IMR-90 (cell line): ENCODE results near the gene UGT2B7. TPM values are rescaled to one million over a fixed set of nuclear protein-coding genes. Genes with fewer than 3 reads are reported as not detected.

Experiments
- ATAC-seq: fragments of 200-7000 bp; cut with Tn5 transposase; 2 replicates; pipeline ENCODE4 v1.9.1; 2020; ENCODE audit warnings: low read depth, mild to moderate bottlenecking, moderate library complexity
- BruUV-seq: library from RNA; stranded (reverse); fragments of 400-500 nt; replicated peaks from 2 replicates; lab custom pipeline; 2021; lab: Mats Ljungman, UMichigan
- CTCF ChIA-PET: fragments of 300-600 bp; formaldehyde crosslinking; extraction: SDS; loops from one replicate; lab custom pipeline; 2021; ENCODE audit warnings: antibody characterized with exemption; lab: Yijun Ruan, JAX
- POLR2A ChIA-PET: fragments of 300-600 bp; sonication (Branson Sonifier 250); formaldehyde crosslinking; loops from one replicate; lab custom pipeline; 2022; ENCODE audit warnings: antibody characterized with exemption; ENCODE audit not compliant: unreplicated experiment; lab: Charles Lee
- DNase-seq: peaks from one replicate; pipeline ENCODE4 v3.0.0; 2013
- H2AFZ ChIP-seq: replicated peaks from 2 replicates; pipeline ENCODE3; 2013; ENCODE audit warnings: low read length, mild to moderate bottlenecking; ENCODE audit not compliant: poor library complexity
- H2AK5ac ChIP-seq: 2 replicates; pipeline ENCODE4 v1.6.1; 2013; ENCODE audit warnings: low read depth, low read length, inconsistent platforms
- H2AK9ac ChIP-seq: replicated peaks from 2 replicates; pipeline ENCODE3; 2013; ENCODE audit warnings: mild to moderate bottlenecking, low read depth, low read length, moderate library complexity; ENCODE audit not compliant: poor library complexity
- H2BK120ac ChIP-seq: 2 replicates; pipeline ENCODE4 v1.6.1; 2013; ENCODE audit warnings: low read depth, low read length, inconsistent platforms
- H2BK15ac ChIP-seq: 3 replicates; pipeline ENCODE4 v1.6.1; 2013; ENCODE audit warnings: low read depth, low read length, inconsistent platforms
- H2BK20ac ChIP-seq: 2 replicates; pipeline ENCODE4 v1.6.1; 2013; ENCODE audit warnings: low read depth, mild to moderate bottlenecking, inconsistent platforms, low read length, moderate library complexity
- H2BK5ac ChIP-seq: 2 replicates; pipeline ENCODE4 v1.6.1; 2013; ENCODE audit warnings: mild to moderate bottlenecking, low read depth, low read length, inconsistent platforms; ENCODE audit not compliant: poor library complexity, severe bottlenecking
- H3K14ac ChIP-seq: replicated peaks from 2 replicates; pipeline ENCODE4 v1.6.1; 2013; ENCODE audit warnings: low read depth, low read length, inconsistent platforms
- H3K18ac ChIP-seq: 2 replicates; pipeline ENCODE4 v1.6.1; 2013; ENCODE audit warnings: low read depth, low read length, control low read depth
- H3K23ac ChIP-seq: 2 replicates; pipeline ENCODE4 v1.6.1; 2013; ENCODE audit warnings: low read depth, low read length, inconsistent platforms
- H3K27ac ChIP-seq: 2 replicates; pipeline ENCODE4 v1.5.1; 2013; ENCODE audit warnings: mild to moderate bottlenecking, control low read depth, low read length; ENCODE audit not compliant: insufficient read depth
- H3K27me3 ChIP-seq: 2 replicates; pipeline ENCODE4 v1.6.1; 2013; ENCODE audit warnings: low read length; ENCODE audit not compliant: control insufficient read depth, insufficient read depth
- H3K36me3 ChIP-seq: 2 replicates; pipeline ENCODE4 v1.6.1; 2013; ENCODE audit warnings: low read length, mixed read lengths; ENCODE audit not compliant: control insufficient read depth, insufficient read depth
- H3K4ac ChIP-seq: 2 replicates; pipeline ENCODE4 v1.6.1; 2013; ENCODE audit warnings: low read depth, low read length, inconsistent platforms
- H3K4me1 ChIP-seq: 2 replicates; pipeline ENCODE4 v1.6.1; 2013; ENCODE audit warnings: low read length, mixed read lengths; ENCODE audit not compliant: control insufficient read depth, insufficient read depth
- H3K4me2 ChIP-seq: 2 replicates; pipeline ENCODE4 v1.6.1; 2013; ENCODE audit warnings: low read depth, mild to moderate bottlenecking, control low read depth, low read length, moderate library complexity
- H3K4me3 ChIP-seq: 2 replicates; pipeline ENCODE4 v1.5.1; 2013; ENCODE audit warnings: low read depth, mild to moderate bottlenecking, control low read depth, low read length, moderate library complexity; ENCODE audit not compliant: insufficient read depth
- H3K56ac ChIP-seq: 2 replicates; pipeline ENCODE4 v1.6.1; 2013; ENCODE audit warnings: low read length, inconsistent platforms; ENCODE audit not compliant: insufficient read depth; ENCODE audit errors: extremely low read depth
- H3K79me1 ChIP-seq, 2 experiments: 2 replicates each; pipeline ENCODE4 v1.6.1; 2013; ENCODE audit warnings: low read length in 2 of 2, inconsistent platforms in 1 of 2, low read depth in 1 of 2
- H3K9ac ChIP-seq: 2 replicates; pipeline ENCODE4 v1.6.1; 2013; ENCODE audit warnings: low read depth, low read length, control low read depth
- H3K9me1 ChIP-seq: 2 replicates; pipeline ENCODE4 v1.6.1; 2013; ENCODE audit warnings: low read length, inconsistent platforms; ENCODE audit not compliant: insufficient read depth
- H3K9me3 ChIP-seq: 2 replicates; pipeline ENCODE4 v1.6.1; 2013; ENCODE audit warnings: low read length; ENCODE audit not compliant: control insufficient read depth, insufficient read depth
- H4K20me1 ChIP-seq: 2 replicates; pipeline ENCODE4 v1.6.1; 2013; ENCODE audit warnings: low read length, inconsistent platforms; ENCODE audit not compliant: insufficient read depth
- H4K5ac ChIP-seq: 2 replicates; pipeline ENCODE4 v1.6.1; 2013; ENCODE audit warnings: mild to moderate bottlenecking, low read depth, low read length, control low read depth
- H4K8ac ChIP-seq, 2 experiments: 2 replicates each; pipeline ENCODE4 v1.6.1; 2013; ENCODE audit warnings: low read depth in 2 of 2, low read length in 2 of 2, control low read depth in 1 of 2, inconsistent platforms in 1 of 2
- H4K91ac ChIP-seq: 2 replicates; pipeline ENCODE4 v1.6.1; 2013; ENCODE audit warnings: low read depth, low read length, inconsistent platforms; ENCODE audit not compliant: insufficient read depth
- CHD1 ChIP-seq: IDR thresholded peaks from 2 replicates; pipeline ENCODE4 v1.6.1; 2012; ENCODE audit warnings: low read depth, low read length, improper control_type of control experiment
- ELK1 ChIP-seq: fragments of 150-350 bp; IDR thresholded peaks from 2 replicates; pipeline ENCODE4 v1.6.1; 2016; ENCODE audit warnings: low read depth, mild to moderate bottlenecking, low read length, moderate library complexity, borderline replicate concordance
- MAFK ChIP-seq: IDR thresholded peaks from 2 replicates; pipeline ENCODE4 v1.6.1; 2012; ENCODE audit warnings: low read depth, low read length, improper control_type of control experiment
- MAZ ChIP-seq: IDR thresholded peaks from 2 replicates; pipeline ENCODE4 v1.6.1; 2012; ENCODE audit warnings: low read depth, mild to moderate bottlenecking, low read length, improper control_type of control experiment, moderate library complexity, borderline replicate concordance
- POLR2A ChIP-seq: IDR thresholded peaks from 2 replicates; pipeline ENCODE4 v1.6.1; 2012; ENCODE audit warnings: mild to moderate bottlenecking, low read depth, low read length
- RCOR1 ChIP-seq: IDR thresholded peaks from 2 replicates; pipeline ENCODE4 v1.6.1; 2012; ENCODE audit warnings: mild to moderate bottlenecking, low read length, improper control_type of control experiment; ENCODE audit not compliant: insufficient replicate concordance
- RFX5 ChIP-seq: IDR thresholded peaks from 2 replicates; pipeline ENCODE4 v1.8.0; 2012; ENCODE audit warnings: low read depth, mild to moderate bottlenecking, low read length, moderate library complexity
- SMC3 ChIP-seq: fragments of 150-350 bp; IDR thresholded peaks from 2 replicates; pipeline ENCODE4 v1.6.1; 2016; ENCODE audit warnings: low read depth, mild to moderate bottlenecking, antibody characterized with exemption, low read length, moderate library complexity
- WGBS, 2 experiments: methylation state at CpG; one replicate each; pipeline versions ENCODE4 v1.1.5 to v1.1.7; 2013; ENCODE audit warnings: missing lambda C conversion rate in 2 of 2; ENCODE audit not compliant: insufficient read length in 1 of 2; ENCODE audit errors: extremely low coverage in 2 of 2; 5-methylcytosine and 5-hydroxymethylcytosine counted together
- dilution Hi-C: fragments of 300-500 bp; cut with HindIII; formaldehyde crosslinking; loops from one replicate; pipeline ENCODE4 v1.14.3; 2018; ENCODE audit warnings: low sequenced_read_pairs; ENCODE audit not compliant: unreplicated experiment
- in situ Hi-C: fragments of 300-500 bp; cut with MboI; formaldehyde crosslinking; loops from 3 replicates; pipeline ENCODE4 v1.14.3; 2019; ENCODE audit warnings: low sequenced_read_pairs, inconsistent platforms, mixed read lengths
- intact Hi-C: fragments of 100-400 bp; cut with micrococcal nuclease; formaldehyde crosslinking; loops from 2 replicates; pipeline ENCODE4 v1.10.0; 2022
- polyA plus RNA-seq, 3 experiments: library from polyadenylated mRNA; depleted of rRNA; stranded (reverse); fragments of >200 nt; gene quantifications; 2 replicates each; pipeline ENCODE4 v1.2.3, GENCODE V29; 2012; ENCODE audit warnings: low replicate concordance in 1 of 3
- total RNA-seq: library from RNA; depleted of rRNA; stranded (reverse); fragments of >200 nt; gene quantifications from 2 replicates; pipeline ENCODE4 v1.2.3, GENCODE V29; 2012
- TF ChIP-seq, protein P1 (sequence below): fragments of 150-350 bp; IDR thresholded peaks from 2 replicates; pipeline ENCODE4 v1.6.1; 2017; ENCODE audit warnings: mild to moderate bottlenecking, antibody characterized with exemption, low read length, low read depth
- TF ChIP-seq, protein P2 (sequence below): conservative IDR thresholded peaks from 2 replicates; pipeline ENCODE4 v1.5.1; 2012; ENCODE audit warnings: mild to moderate bottlenecking, low read depth, low read length, improper control_type of control experiment

The UGT2B7 gene
- total and polyA plus RNA-seq, 2 of the 4 experiments (the other 2 are of a cell fraction): 0.10 TPM; not detected in 1

DNA sequence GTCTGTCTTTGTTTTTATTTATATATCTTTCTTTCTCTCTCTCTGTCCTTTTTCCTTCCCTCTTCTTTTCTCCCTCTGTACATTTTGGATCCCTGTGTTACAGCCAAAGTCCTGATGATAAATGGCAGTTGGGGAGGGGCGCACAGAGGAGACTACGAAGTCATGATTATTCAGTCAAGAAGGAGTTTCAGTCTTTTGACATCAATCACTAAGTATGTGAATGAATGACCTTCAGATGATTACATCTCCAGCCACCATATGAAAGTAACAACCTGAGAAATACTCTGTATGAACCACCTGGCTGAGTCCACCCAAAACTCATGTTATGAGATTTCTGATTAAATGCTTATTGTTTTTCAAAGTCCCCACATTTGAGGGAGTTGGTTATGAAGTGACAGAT, 45.0 kb downstream of the UGT2B7 start:
- no peak overlapping the region for H3K9ac ChIP-seq

More for the DNA sequence above, 45.0 kb downstream of the UGT2B7 start:
- in situ Hi-C loops (loop anchor here (25.0 kb wide), 1 partner anchor 504 kb away; no protein-coding TSS in a partner anchor), intact Hi-C loops (loop anchor here (10.0 kb wide), 1 partner anchor 347 kb away; no protein-coding TSS in a partner anchor), dilution Hi-C loops (no loop called here)
- no peaks in the 10 kb centered on the region for H3K79me1 ChIP-seq
- no peak overlapping the region for H2AFZ ChIP-seq
- H3K23ac ChIP-seq: no peak overlapping the region
- no CpG with 5 or more reads among the region's 2 CpGs for WGBS, 2 experiments
- H3K27me3 ChIP-seq: no peaks in the 10 kb centered on the region
- H4K20me1 ChIP-seq: no peaks in the 10 kb centered on the region
- no peak overlapping the region for H3K56ac ChIP-seq
- no peak overlapping the region for H3K14ac ChIP-seq
- DNase-seq: no peak
- H4K91ac ChIP-seq: no peak overlapping the region
- no peak overlapping the region for H2AK5ac ChIP-seq
- H3K36me3 ChIP-seq: no peaks in the 10 kb centered on the region
- H3K18ac ChIP-seq: no peak overlapping the region
- no TSS peak for BruUV-seq
- no peak overlapping the region for H3K4ac ChIP-seq
- no peaks in the 10 kb centered on the region for H3K4me1 ChIP-seq
- TF ChIP-seq SMC3: no peak
- no peak for TF ChIP-seq CHD1
- TF ChIP-seq MAFK: no peak
- TF ChIP-seq, protein P1, sequence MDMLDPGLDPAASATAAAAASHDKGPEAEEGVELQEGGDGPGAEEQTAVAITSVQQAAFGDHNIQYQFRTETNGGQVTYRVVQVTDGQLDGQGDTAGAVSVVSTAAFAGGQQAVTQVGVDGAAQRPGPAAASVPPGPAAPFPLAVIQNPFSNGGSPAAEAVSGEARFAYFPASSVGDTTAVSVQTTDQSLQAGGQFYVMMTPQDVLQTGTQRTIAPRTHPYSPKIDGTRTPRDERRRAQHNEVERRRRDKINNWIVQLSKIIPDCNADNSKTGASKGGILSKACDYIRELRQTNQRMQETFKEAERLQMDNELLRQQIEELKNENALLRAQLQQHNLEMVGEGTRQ: no peak
- TF ChIP-seq RFX5: no peak
- TF ChIP-seq MAZ: no peak
- TF ChIP-seq RCOR1: no peak
- TF ChIP-seq ELK1: no peak
- no peak for TF ChIP-seq POLR2A
- TF ChIP-seq, protein P2, sequence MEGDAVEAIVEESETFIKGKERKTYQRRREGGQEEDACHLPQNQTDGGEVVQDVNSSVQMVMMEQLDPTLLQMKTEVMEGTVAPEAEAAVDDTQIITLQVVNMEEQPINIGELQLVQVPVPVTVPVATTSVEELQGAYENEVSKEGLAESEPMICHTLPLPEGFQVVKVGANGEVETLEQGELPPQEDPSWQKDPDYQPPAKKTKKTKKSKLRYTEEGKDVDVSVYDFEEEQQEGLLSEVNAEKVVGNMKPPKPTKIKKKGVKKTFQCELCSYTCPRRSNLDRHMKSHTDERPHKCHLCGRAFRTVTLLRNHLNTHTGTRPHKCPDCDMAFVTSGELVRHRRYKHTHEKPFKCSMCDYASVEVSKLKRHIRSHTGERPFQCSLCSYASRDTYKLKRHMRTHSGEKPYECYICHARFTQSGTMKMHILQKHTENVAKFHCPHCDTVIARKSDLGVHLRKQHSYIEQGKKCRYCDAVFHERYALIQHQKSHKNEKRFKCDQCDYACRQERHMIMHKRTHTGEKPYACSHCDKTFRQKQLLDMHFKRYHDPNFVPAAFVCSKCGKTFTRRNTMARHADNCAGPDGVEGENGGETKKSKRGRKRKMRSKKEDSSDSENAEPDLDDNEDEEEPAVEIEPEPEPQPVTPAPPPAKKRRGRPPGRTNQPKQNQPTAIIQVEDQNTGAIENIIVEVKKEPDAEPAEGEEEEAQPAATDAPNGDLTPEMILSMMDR: no peak
- H2BK120ac ChIP-seq: no peak overlapping the region
- H2AK9ac ChIP-seq: no peak overlapping the region
- no peak overlapping the region for H3K4me2 ChIP-seq
- H4K5ac ChIP-seq: no peak overlapping the region
- no peak overlapping the region for H4K8ac ChIP-seq
- H3K9me3 ChIP-seq: no peaks in the 10 kb centered on the region
- no peak for ATAC-seq
- H2BK5ac ChIP-seq: no peak overlapping the region
- POLR2A ChIA-PET: no interaction called here
- no peak overlapping the region for H2BK15ac ChIP-seq
- no peak overlapping the region for H2BK20ac ChIP-seq
- H3K27ac ChIP-seq: no peak overlapping the region
- CTCF ChIA-PET: no interaction called here
- no peak overlapping the region for H3K4me3 ChIP-seq
- H3K9me1 ChIP-seq: no peaks in the 10 kb centered on the region
